H1 (cell line): Measurements from ENCODE around the gene LIN37. TPM values are rescaled to one million over a fixed set of nuclear protein-coding genes. Genes with fewer than 3 reads are reported as not detected.
A peak's percentile ranks its signal among the peaks of the same experiment; 100 is the strongest.

Source experiments
- CTCF ChIA-PET: fragments of 300-600 bp; sonication (Branson Sonifier 250); formaldehyde crosslinking; loops from one replicate; lab custom pipeline; 2021; ENCODE audit not compliant: partially characterized antibody; lab: Charles Lee
- POLR2A ChIA-PET: fragments of 300-600 bp; sonication (Branson Sonifier 250); formaldehyde crosslinking; loops from one replicate; lab custom pipeline; 2021; ENCODE audit warnings: inconsistent platforms; ENCODE audit not compliant: partially characterized antibody; lab: Charles Lee
- DNase-seq, 2 experiments: peaks; one replicate each; pipeline versions ENCODE4 v3.0.0 to v3.0.0-alpha.2; 2010 to 2022; ENCODE audit warnings: low spot score in 2 of 2, low read depth in 1 of 2, mixed read lengths in 1 of 2
- FAIRE-seq: peaks from 2 replicates; lab custom pipeline; 2011; peaks lifted over from hg19 to GRCh38; lab: Jason Lieb, UNC
- H2AFZ ChIP-seq: 2 replicates; pipeline ENCODE4 v1.8.1; 2012; ENCODE audit warnings: low read length, inconsistent platforms
- H2AK5ac ChIP-seq: 2 replicates; pipeline ENCODE4 v1.6.1; 2013; ENCODE audit warnings: low read depth, low read length
- H2BK120ac ChIP-seq: replicated peaks from 2 replicates; pipeline ENCODE3; 2013; ENCODE audit warnings: low read depth, low read length, inconsistent platforms
- H2BK12ac ChIP-seq: 2 replicates; pipeline ENCODE4 v1.6.1; 2013; ENCODE audit warnings: low read depth, low read length
- H2BK15ac ChIP-seq: 2 replicates; pipeline ENCODE4 v1.6.1; 2013; ENCODE audit warnings: low read length
- H2BK20ac ChIP-seq: 2 replicates; pipeline ENCODE4 v1.6.1; 2013; ENCODE audit warnings: low read length
- H2BK5ac ChIP-seq: 2 replicates; pipeline ENCODE4 v1.6.1; 2013; ENCODE audit warnings: low read depth, low read length
- H3K14ac ChIP-seq: 2 replicates; pipeline ENCODE4 v1.6.1; 2013; ENCODE audit warnings: inconsistent platforms; ENCODE audit not compliant: insufficient read length
- H3K18ac ChIP-seq: 2 replicates; pipeline ENCODE4 v1.6.1; 2013; ENCODE audit warnings: low read length; ENCODE audit errors: extremely low read depth
- H3K23ac ChIP-seq: 2 replicates; pipeline ENCODE4 v1.6.1; 2013; ENCODE audit warnings: inconsistent platforms; ENCODE audit not compliant: insufficient read length
- H3K23me2 ChIP-seq: 2 replicates; pipeline ENCODE4 v1.6.1; 2013; ENCODE audit warnings: low read depth, low read length
- H3K27ac ChIP-seq: 2 replicates; pipeline ENCODE4 v1.6.1; 2011; ENCODE audit warnings: low read depth, low read length, inconsistent platforms
- H3K27me3 ChIP-seq, 4 experiments: replicated peaks in 1 of 4; 1 replicate in 1 of 4; 2 replicates in 3 of 4; pipeline versions ENCODE4 v1.6.1 to v1.8.1; 2011 to 2013; ENCODE audit warnings: low read length in 3 of 4, mild to moderate bottlenecking in 3 of 4, inconsistent platforms in 2 of 4, mixed read lengths in 2 of 4, moderate library complexity in 1 of 4; ENCODE audit not compliant: control insufficient read depth in 3 of 4, insufficient read depth in 3 of 4; ENCODE audit errors: extremely low read depth in 1 of 4
- H3K36me3 ChIP-seq, 4 experiments: 2 replicates each; pipeline versions ENCODE4 v1.6.1 to v1.8.1; 2011 to 2013; ENCODE audit warnings: mild to moderate bottlenecking in 4 of 4, low read length in 3 of 4, moderate library complexity in 2 of 4, control low read depth in 1 of 4, inconsistent platforms in 1 of 4; ENCODE audit not compliant: insufficient read depth in 4 of 4, control insufficient read depth in 2 of 4
- H3K4ac ChIP-seq: replicated peaks from 2 replicates; pipeline ENCODE3; 2013; ENCODE audit warnings: low read length, low read depth, mixed read lengths, inconsistent platforms; ENCODE audit not compliant: insufficient read length
- H3K4me1 ChIP-seq, 4 experiments: replicated peaks in 1 of 4; 1 replicate in 1 of 4; 2 replicates in 3 of 4; pipeline versions ENCODE4 v1.6.1 to v1.8.1; 2011 to 2013; ENCODE audit warnings: low read length in 3 of 4, inconsistent platforms in 2 of 4, mixed read lengths in 1 of 4; ENCODE audit not compliant: insufficient read depth in 4 of 4, control insufficient read depth in 3 of 4
- H3K4me2 ChIP-seq, 2 experiments: 2 replicates each; pipeline versions ENCODE4 v1.6.1 to v1.8.1; 2011 to 2013; ENCODE audit warnings: low read depth in 2 of 2, low read length in 2 of 2, control low read depth in 1 of 2, inconsistent platforms in 1 of 2, mild to moderate bottlenecking in 1 of 2; ENCODE audit not compliant: insufficient read depth in 1 of 2
- H3K4me3 ChIP-seq, 4 experiments: fragments of 200-600, 300-600 bp in 1 of 4; sonication (generic), shearing (Covaris generic), sonication (Bioruptor Twin) in 1 of 4; 2 replicates each; pipeline versions ENCODE4 v1.5.1 to v1.8.1; 2011 to 2016; ENCODE audit warnings: low read length in 4 of 4, low read depth in 3 of 4, control low read depth in 2 of 4, inconsistent platforms in 2 of 4, mild to moderate bottlenecking in 2 of 4, mixed read lengths in 1 of 4, moderate library complexity in 1 of 4; ENCODE audit not compliant: insufficient read depth in 2 of 4; ENCODE audit errors: extremely low read depth in 1 of 4
- H3K56ac ChIP-seq: replicated peaks from 2 replicates; pipeline ENCODE3; 2013; ENCODE audit warnings: low read depth, mild to moderate bottlenecking, mixed read lengths, low read length, inconsistent platforms; ENCODE audit not compliant: insufficient read length
- H3K79me1 ChIP-seq: 2 replicates; pipeline ENCODE4 v1.6.1; 2013; ENCODE audit warnings: low read depth, low read length, control low read depth
- H3K79me2 ChIP-seq, 2 experiments: 2 replicates each; pipeline versions ENCODE4 v1.6.1 to v1.8.1; 2012 to 2013; ENCODE audit warnings: low read length in 2 of 2, mild to moderate bottlenecking in 2 of 2, inconsistent platforms in 1 of 2; ENCODE audit not compliant: insufficient read depth in 2 of 2, control insufficient read depth in 1 of 2
- H3K9ac ChIP-seq, 4 experiments: replicated peaks in 1 of 4; 1 replicate in 1 of 4; 2 replicates in 3 of 4; pipeline versions ENCODE4 v1.6.1 to v1.8.1; 2011 to 2013; ENCODE audit warnings: low read depth in 3 of 4, low read length in 3 of 4, control low read depth in 2 of 4, mild to moderate bottlenecking in 2 of 4, moderate library complexity in 2 of 4, inconsistent platforms in 1 of 4; ENCODE audit errors: extremely low read depth in 1 of 4
- H3K9me3 ChIP-seq, 2 experiments: 2 replicates each; pipeline versions ENCODE4 v1.6.1 to v1.8.1; 2012 to 2013; ENCODE audit warnings: mild to moderate bottlenecking in 2 of 2, moderate library complexity in 2 of 2, control low read depth in 1 of 2, inconsistent platforms in 1 of 2, low read depth in 1 of 2, low read length in 1 of 2, mixed read lengths in 1 of 2; ENCODE audit not compliant: insufficient read depth in 2 of 2
- H4K20me1 ChIP-seq, 2 experiments: replicated peaks in 1 of 2; 2 replicates each; pipeline versions ENCODE3 to v1.8.1; 2011 to 2013; ENCODE audit warnings: inconsistent platforms in 2 of 2, low read length in 2 of 2, mild to moderate bottlenecking in 1 of 2; ENCODE audit not compliant: insufficient read depth in 2 of 2, control insufficient read depth in 1 of 2
- H4K5ac ChIP-seq: 2 replicates; pipeline ENCODE4 v1.6.1; 2013; ENCODE audit warnings: low read length, low read depth, mixed read lengths, inconsistent platforms; ENCODE audit not compliant: insufficient read length
- H4K8ac ChIP-seq: 2 replicates; pipeline ENCODE4 v1.8.0; 2013; ENCODE audit warnings: mild to moderate bottlenecking, moderate library complexity, low read length, inconsistent platforms; ENCODE audit not compliant: insufficient read depth; ENCODE audit errors: extremely low read depth
- H4K91ac ChIP-seq: replicated peaks from 2 replicates; pipeline ENCODE3; 2013; ENCODE audit warnings: low read length, mixed read lengths, inconsistent platforms; ENCODE audit not compliant: insufficient read length
- BRCA1 ChIP-seq: IDR thresholded peaks from 2 replicates; pipeline ENCODE4 v1.6.1; 2012; ENCODE audit warnings: low read depth, low read length, improper control_type of control experiment
- CEBPB ChIP-seq: IDR thresholded peaks from 2 replicates; pipeline ENCODE4 v1.6.1; 2012; ENCODE audit warnings: low read depth, low read length
- GABPA ChIP-seq: IDR thresholded peaks from 2 replicates; pipeline ENCODE4 v1.6.1; 2011; ENCODE audit warnings: mild to moderate bottlenecking, low read length, moderate library complexity, borderline replicate concordance; ENCODE audit not compliant: insufficient read depth
- HDAC2 ChIP-seq, 2 experiments: fragments of 300-600 bp in 1 of 2; sonication (generic) in 1 of 2; IDR thresholded peaks; 2 replicates each; pipeline ENCODE4 v1.6.1; 2011 to 2012; ENCODE audit warnings: low read depth in 2 of 2, low read length in 2 of 2, mild to moderate bottlenecking in 2 of 2, moderate library complexity in 2 of 2, borderline replicate concordance in 1 of 2, inconsistent platforms in 1 of 2
- KDM4A ChIP-seq: IDR thresholded peaks from one replicate; pipeline ENCODE4 v1.7.1; 2012; ENCODE audit warnings: low read depth, mild to moderate bottlenecking, moderate library complexity, low read length, inconsistent platforms; ENCODE audit not compliant: severe bottlenecking
- SIX5 ChIP-seq: IDR thresholded peaks from 2 replicates; pipeline ENCODE4 v1.6.1; 2011; ENCODE audit warnings: mild to moderate bottlenecking, low read depth, low read length
- SP2 ChIP-seq: IDR thresholded peaks from 2 replicates; pipeline ENCODE4 v1.6.1; 2012; ENCODE audit warnings: mild to moderate bottlenecking, low read length, inconsistent platforms
- SP4 ChIP-seq: IDR thresholded peaks from 2 replicates; pipeline ENCODE4 v1.6.1; 2012; ENCODE audit warnings: low read length, inconsistent platforms
- WGBS, 2 experiments: shearing (Covaris generic) in 1 of 2; methylation state at CpG; one replicate each; pipeline versions ENCODE4 v1.1.6 to v1.1.7; 2013 to 2015; ENCODE audit warnings: low lambda C conversion rate in 2 of 2, mixed read lengths in 2 of 2, inconsistent platforms in 1 of 2, low coverage in 1 of 2, missing lambda C conversion rate in 1 of 2; ENCODE audit not compliant: insufficient replicate concordance in 2 of 2, insufficient coverage in 1 of 2, insufficient read length in 1 of 2; ENCODE audit errors: extremely low coverage in 1 of 2, missing lambda C conversion rate in 1 of 2; 5-methylcytosine and 5-hydroxymethylcytosine counted together
- long read RNA-seq, 2 experiments: library from RNA in 1 of 2; library from capped mRNA in 1 of 2; stranded (forward); transcript quantifications; one replicate each; pipeline ENCODE4 v2.0.0, GENCODE V29; 2021; ENCODE audit warnings: inconsistent platforms in 1 of 2
- polyA minus RNA-seq, 3 experiments: library from RNA; depleted of rRNA, polyadenylated mRNA; stranded (reverse); fragments of >200 nt; gene quantifications; 1 replicate in 2 of 3; 2 replicates in 1 of 3; pipeline ENCODE4 v1.2.3, GENCODE V29; 2011
- polyA plus RNA-seq, 7 experiments: library from polyadenylated mRNA; depleted of rRNA in 3 of 7; stranded (reverse) in 5 of 7; unstranded in 2 of 7; fragments of >200 nt in 5 of 7; fragments of 200-250 nt in 2 of 7; gene quantifications; 1 replicate in 5 of 7; 2 replicates in 1 of 7; 4 replicates in 1 of 7; pipeline versions ENCODE4 v1.2.1 to v1.2.3, GENCODE V29; 2011 to 2013; ENCODE audit warnings: missing spikeins in 2 of 7, mixed read lengths in 2 of 7
- total RNA-seq: library from RNA; stranded (reverse); fragmentation: NEBNext Ultra II Directional; extraction: Animal tissue kit (Norgen Biotek cat#: 25700); gene quantifications from 2 replicates; pipeline ENCODE4 v1.2.1, GENCODE V29; 2021

The LIN37 gene
- total RNA-seq (2.9 and 3.8 TPM in 2 replicates), polyA plus RNA-seq (2011; rRNA removed) (8.5 and 9.8 TPM in 2 replicates), polyA minus RNA-seq (2011; rRNA and poly(A)+ RNA removed) (3.7 and 4.2 TPM in 2 replicates)
- 3.8 TPM for polyA plus RNA-seq (2011; cell fraction: cytosol; rRNA removed)
- polyA plus RNA-seq (2011; cell fraction: nucleus; rRNA removed) = 9.2 TPM
- polyA plus RNA-seq (2012, experiment 1 of 2) = 5.4 to 8.1 TPM (median 6.1 TPM) in 4 replicates
- 11.4 TPM for polyA plus RNA-seq (2012, experiment 2 of 2)
- polyA plus RNA-seq (2013, experiment 1 of 2) = 3.7 TPM
- 3.0 TPM for polyA plus RNA-seq (2013, experiment 2 of 2)
- polyA minus RNA-seq (2011; cell fraction: cytosol; rRNA and poly(A)+ RNA removed) = 8.3 TPM
- 2.6 TPM for polyA minus RNA-seq (2011; cell fraction: nucleus; rRNA and poly(A)+ RNA removed)
- long read RNA-seq, experiment 1, partial matches to known transcripts = 1 of 6 reads
- long read RNA-seq, experiment 1, other reads (novel, unspliced or antisense) = 3 of 6 reads
- long read RNA-seq, experiment 2, transcript LIN37-201 (9 exons, 1,150 nt) = major isoform, 5 of 6 reads
- long read RNA-seq, experiment 2, partial matches to known transcripts = 0 of 6 reads
- long read RNA-seq, experiment 2, other reads (novel, unspliced or antisense) = 1 of 6 reads

- no peaks in the 10 kb centered on the region for H3K9me3 ChIP-seq
- no peak within 1 kb of the TSS for H4K5ac ChIP-seq
- H2AFZ ChIP-seq = peak within 1 kb of the TSS; percentile 86; the same call in 1 of the 2 replicates
- no peak within 1 kb of the TSS for H2BK15ac ChIP-seq
- H2BK120ac ChIP-seq = no peak within 1 kb of the TSS
- no peak within 1 kb of the TSS for H2AK5ac ChIP-seq
- H3K14ac ChIP-seq = no peak within 1 kb of the TSS
- DNase-seq = peak; percentile 97 to 99
- H3K4ac ChIP-seq = peak within 1 kb of the TSS; percentile 61
- H2BK12ac ChIP-seq = no peak within 1 kb of the TSS
- peak within 1 kb of the TSS; percentile 58 to 93 (median 90) for H3K4me3 ChIP-seq
- CTCF ChIA-PET = interaction anchor here (0.7 to 2.0 kb wide), 10 partner anchors 9 to 192 kb away, joined by 3 to 6 read pairs (median 3); partner anchors contain the start of gene PRODH2
- H3K36me3 ChIP-seq = no peaks in the 10 kb centered on the region
- H4K91ac ChIP-seq = no peak within 1 kb of the TSS
- H3K56ac ChIP-seq = no peak within 1 kb of the TSS
- no peaks in the 10 kb centered on the region for H3K27me3 ChIP-seq
- H3K18ac ChIP-seq = no peak within 1 kb of the TSS
- 3% methylated on average over 42 of the region's 45 CpGs; no CpG with 5 or more reads in 1 of the 2 experiments for WGBS, 2 experiments
- peaks cover 0 to 4% (median 2%) of the 10 kb centered on the region in 4 experiments; a peak in 3 of 7 replicates for H3K4me1 ChIP-seq
- H4K8ac ChIP-seq = no peak within 1 kb of the TSS
- no peaks in the 10 kb centered on the region for H4K20me1 ChIP-seq
- H3K23ac ChIP-seq = no peak within 1 kb of the TSS
- no peak within 1 kb of the TSS; the same call in 1 of the 2 replicates for H2BK5ac ChIP-seq
- peaks cover 11% of the 10 kb centered on the region for H3K23me2 ChIP-seq
- FAIRE-seq = peak; percentile 86
- H3K4me2 ChIP-seq = peak within 1 kb of the TSS; percentile 90 to 94
- POLR2A ChIA-PET = interaction anchor here (0.6 to 1.5 kb wide), 16 partner anchors 8 to 138 kb away, joined by 3 to 18 read pairs (median 4); partner anchors contain the start of gene HSPB6
- H3K79me1 ChIP-seq = no peaks in the 10 kb centered on the region; the same call in none of the 2 replicates
- H3K79me2 ChIP-seq = peaks cover 0 to 7% of the 10 kb centered on the region in 2 experiments; a peak in 1 of 4 replicates
- no peak within 1 kb of the TSS for H2BK20ac ChIP-seq
- H3K9ac ChIP-seq = peak within 1 kb of the TSS; percentile 14 to 70 (median 46); a peak in 3 of 7 replicates
- H3K27ac ChIP-seq = no peak within 1 kb of the TSS
- peak in 1 of 2 experiments; percentile 82; a peak in 2 of 4 replicates for TF ChIP-seq HDAC2 (IDR thresholded peaks at IDR 0.05; ENCODE audit: borderline replicate concordance in 1 of 2, low read depth in 2 of 2, low read length in 2 of 2)
- peak; percentile 79 for TF ChIP-seq BRCA1
- peak; percentile 87 for TF ChIP-seq SP2
- TF ChIP-seq CEBPB = peak; percentile 99
- peak; percentile 48 for TF ChIP-seq KDM4A
- peak; percentile 91 for TF ChIP-seq SIX5
- TF ChIP-seq SP4 = peak; percentile 94; the same call in 1 of the 2 replicates
- peak; percentile 82; the same call in 1 of the 2 replicates for TF ChIP-seq GABPA
These were observed at the start of gene LIN37 for GRCh38 chr19:35748106-35749020. Gene LIN37 (plus strand): TSS chr19:35748576. CDS start chr19:35748725, 149 bp downstream.
